Ramos (cell line): ENCODE results near the gene BACE1.
"Not testable (repeated sequence)": the region's sequence is repeated elsewhere in the genome, so short reads cannot be mapped to it uniquely, and the experiment has no call there.

Source experiments
- in situ Hi-C: fragments of 300-500 bp; cut with MboI; formaldehyde crosslinking; loops from one replicate; pipeline ENCODE4 v1.14.3; 2022; ENCODE audit warnings: low sequenced_read_pairs; ENCODE audit not compliant: unreplicated experiment

Gene BACE1

DNA sequence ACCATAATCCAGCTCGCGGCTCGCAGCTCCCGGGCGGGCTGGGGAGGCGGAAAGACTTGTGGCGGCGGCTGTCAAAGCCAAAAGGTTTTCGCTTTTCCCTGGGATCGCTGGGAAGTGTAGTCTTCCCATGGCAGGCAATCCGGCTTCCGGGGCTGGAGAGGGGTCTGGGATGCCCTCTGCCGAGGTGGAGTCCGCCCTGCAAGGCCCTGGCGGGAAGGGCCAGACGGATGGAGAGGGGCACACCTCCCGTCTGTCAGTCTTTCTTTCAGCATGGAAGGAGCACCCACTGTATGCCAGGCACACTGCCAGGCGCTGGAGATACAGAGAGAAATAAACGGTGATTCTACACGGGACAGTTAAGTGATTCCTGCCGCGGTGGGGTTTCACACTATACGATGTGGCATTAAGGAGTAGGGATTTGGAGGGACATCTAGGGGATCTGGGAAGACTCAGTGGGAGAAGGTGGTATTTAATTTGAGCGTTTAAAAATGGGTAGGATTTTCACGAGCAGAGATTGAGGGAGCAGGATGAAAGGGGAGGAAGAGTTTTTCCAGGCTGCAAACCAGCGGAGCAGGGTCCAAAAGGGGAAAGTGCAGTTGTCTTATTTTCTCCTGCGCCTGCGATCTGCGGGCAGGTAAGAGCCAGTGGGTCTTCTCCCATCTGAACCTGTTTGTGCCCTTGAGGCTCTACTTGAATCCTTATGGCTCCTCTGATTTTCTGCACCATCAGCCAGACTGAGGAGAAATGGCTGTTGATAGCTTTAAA, at the start of gene BACE1:
BACE1 (minus strand) TSS at position 60 of the 765 bp plus-strand sequence. CDS start 461 bp downstream, outside the sequence.
- in situ Hi-C loops: no loop called here

DNA sequence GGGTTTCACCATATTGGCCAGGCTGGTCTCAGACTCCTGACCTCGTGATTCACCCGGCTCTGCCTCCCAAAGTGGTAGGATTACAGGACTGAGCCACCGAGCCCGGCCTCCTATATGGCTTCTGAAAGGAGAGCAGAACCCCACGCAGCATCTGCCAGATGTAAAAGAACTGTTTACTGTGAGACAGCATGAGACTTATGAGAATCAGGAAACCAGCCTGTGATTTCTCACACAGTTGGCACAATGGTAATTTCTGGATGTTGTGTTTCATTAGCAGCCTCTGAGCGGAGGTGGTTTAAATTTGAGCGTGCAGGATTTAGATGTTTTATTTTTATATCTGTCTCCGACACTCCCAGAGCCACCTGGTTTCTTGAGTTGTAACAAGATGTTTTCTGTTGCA, 45.4 kb upstream of the BACE1 start:
- in situ Hi-C loops: no loop called here

DNA sequence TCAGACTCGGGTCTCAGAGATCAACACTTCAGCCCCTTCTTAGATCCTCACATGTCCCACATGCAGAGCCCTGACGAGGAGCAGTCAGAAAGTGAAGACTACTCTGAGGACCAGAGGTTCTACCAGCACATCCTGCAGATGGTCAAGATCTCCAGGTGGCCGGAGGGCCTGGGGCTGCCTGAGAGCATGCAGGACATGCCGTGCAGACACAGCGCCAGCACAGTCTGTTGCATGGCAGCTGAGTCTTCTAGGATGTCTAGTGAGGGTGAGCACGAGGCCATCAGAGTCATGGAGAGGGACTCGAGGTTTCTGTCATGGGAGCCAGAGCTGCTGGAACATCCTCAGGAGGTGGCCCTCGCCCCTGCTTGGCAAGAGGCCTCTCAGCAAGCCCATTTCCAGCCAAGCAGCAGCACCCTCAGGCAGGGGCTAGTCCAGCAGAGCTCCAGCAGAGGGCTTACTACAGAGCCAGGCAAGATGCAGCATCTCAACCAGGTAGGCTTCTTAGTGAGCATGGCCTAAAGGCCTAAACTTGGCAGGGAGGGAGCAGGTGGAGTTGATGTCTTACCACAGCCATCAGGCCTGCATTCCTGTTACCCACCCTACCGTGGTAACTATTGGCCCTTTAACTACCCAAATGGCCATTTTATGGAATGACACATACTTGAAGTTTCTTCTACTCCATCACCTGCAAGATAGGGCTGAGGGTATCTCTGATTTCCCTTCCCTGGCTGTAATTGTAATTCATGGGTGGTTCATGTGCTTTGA, 40.3 kb upstream of the BACE1 start:
- in situ Hi-C loops: loop anchor here (10.0 kb wide), 1 partner anchor 62 kb away; the partner anchor contains the start of gene BACE1-AS

DNA sequence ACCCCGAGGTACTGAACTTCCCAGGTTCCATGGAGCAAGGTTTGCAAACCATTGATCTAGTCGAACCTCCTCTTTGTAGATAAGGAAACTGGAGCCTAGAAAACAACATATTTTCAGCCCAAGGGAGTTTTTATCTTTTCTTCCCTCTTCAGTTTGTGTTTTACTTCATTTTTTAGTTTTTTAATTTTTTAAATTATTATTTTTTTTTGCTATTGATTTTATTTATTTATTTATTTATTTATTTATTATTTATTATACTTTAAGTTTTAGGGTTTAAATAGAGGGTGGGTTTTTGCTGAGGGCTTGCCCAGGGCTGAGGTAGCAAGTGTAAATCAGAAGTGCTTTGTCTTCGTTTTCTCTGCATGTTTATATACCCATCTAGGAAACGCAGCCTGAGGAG, 38.5 kb upstream of the BACE1 start:
- in situ Hi-C loops: loop anchor here (10.0 kb wide), 1 partner anchor 60 kb away; the partner anchor contains the start of gene BACE1-AS

DNA sequence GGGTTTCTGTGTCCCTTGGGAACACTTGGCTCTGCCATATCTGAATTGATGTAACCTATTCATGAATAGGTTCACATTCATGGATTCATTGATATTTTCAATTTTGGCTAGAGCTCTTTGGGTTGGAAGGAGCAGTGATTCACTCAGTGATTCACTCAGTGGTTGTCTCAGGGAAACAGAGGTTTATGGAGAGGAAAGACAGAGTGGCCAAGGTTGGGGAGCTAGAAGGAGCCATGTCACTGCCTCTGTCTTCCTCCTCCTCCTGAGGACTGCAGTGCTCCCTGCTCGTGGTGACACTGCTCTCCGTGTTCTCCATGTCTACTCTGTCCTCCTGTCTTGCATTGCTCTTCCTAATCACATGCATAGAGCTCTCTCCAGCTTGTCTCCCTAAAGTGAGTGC, 29.0 kb upstream of the BACE1 start:
- in situ Hi-C loops: no loop called here

DNA sequence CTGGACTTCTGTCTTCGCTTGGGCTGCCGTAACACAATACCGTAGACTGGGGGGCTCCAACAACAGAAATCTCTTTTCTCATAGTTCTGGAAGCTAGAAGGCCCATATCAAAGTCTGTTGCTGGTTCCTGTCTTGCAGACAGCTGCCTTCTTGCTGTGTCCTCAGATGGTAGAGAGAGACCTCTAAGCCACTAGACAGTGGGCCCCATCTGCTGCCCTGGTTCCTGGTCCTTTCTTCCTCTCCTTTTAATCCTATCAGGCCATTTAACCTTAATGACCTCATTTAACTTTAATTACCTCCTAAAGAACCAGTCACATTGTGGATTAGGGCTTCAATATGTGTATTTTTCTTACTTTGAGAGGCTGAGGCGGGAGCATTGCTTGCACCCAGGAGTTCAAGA, 21.0 kb upstream of the BACE1 start:
- in situ Hi-C loops: no loop called here

DNA sequence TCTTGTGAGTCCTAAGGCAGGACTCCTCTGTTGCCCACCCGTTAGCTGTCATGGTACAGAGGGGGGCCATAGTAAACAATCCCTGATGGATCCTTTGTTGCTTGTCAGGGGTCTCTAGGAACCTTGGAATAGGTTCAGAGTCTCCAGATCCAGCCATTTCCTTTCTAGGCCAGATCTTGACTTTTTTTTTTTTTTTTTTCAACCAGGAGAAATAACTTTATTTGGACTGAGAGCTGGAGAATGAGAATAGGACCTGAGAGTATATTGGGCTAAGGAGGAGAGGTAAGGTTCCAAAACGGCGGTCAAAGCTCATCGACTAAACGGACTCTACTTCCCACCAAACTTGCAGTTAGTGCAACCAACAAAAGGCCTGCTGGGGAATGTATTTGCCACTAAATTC, 19.3 kb upstream of the BACE1 start:
- in situ Hi-C loops: no loop called here

DNA sequence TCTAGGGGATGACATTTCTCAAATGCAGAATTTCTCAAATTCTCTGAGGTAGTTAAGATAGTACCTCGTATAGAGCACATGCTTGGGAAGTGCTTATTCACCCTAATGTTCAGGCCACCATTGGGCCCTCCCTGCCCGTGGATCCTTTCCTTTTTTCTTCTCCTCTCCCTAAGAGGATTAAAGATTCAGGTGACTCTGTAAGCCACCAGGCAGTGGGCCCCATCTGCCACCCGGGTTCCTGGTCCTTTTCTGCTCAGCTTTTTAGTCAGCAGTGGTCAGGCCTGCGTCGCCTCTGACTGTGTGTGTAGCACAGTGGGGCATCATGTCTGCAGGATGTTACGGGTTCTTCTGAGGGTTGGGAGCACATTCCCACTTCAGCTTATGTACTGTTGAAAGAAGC, 18.8 kb upstream of the BACE1 start:
- in situ Hi-C loops: no loop called here

DNA sequence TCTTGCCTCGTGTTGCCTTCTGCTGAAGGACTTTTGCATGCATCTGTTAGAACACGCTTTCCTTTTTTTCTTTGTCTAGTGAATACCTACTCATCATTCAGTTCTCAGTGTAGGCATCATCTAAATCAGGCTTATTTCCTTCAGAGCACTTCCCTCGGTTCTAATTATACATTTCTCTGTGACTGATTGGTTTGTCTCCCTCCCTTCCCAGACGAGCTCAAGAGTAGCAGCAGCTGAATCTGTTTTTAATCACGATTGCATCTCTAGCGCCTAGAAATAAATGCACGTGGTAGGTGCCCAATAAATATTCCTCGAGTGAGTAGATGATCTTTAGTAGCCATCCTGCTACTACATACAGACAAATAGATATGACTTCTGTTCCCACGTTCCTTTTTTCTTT, 17.9 kb upstream of the BACE1 start:
- in situ Hi-C loops: no loop called here

DNA sequence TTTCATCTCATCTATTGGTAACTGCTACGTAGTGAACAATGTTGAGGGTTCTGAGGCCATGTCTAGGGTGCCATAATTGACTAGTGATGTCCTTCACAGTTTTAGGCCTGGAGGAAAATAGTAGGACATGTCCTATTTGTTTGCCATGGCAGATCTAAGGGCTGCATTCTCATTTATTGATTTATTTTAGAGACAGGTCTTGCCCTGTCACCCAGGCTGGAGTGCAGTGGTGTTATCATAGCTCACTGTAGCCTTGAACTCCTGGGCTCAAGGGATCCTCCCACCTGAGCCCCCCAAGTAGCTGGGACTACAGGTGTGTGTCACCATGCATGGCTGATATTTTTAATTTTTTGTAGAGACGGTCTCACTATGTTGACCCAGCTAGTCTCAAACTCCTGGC, 16.8 kb upstream of the BACE1 start:
- in situ Hi-C loops: no loop called here

DNA sequence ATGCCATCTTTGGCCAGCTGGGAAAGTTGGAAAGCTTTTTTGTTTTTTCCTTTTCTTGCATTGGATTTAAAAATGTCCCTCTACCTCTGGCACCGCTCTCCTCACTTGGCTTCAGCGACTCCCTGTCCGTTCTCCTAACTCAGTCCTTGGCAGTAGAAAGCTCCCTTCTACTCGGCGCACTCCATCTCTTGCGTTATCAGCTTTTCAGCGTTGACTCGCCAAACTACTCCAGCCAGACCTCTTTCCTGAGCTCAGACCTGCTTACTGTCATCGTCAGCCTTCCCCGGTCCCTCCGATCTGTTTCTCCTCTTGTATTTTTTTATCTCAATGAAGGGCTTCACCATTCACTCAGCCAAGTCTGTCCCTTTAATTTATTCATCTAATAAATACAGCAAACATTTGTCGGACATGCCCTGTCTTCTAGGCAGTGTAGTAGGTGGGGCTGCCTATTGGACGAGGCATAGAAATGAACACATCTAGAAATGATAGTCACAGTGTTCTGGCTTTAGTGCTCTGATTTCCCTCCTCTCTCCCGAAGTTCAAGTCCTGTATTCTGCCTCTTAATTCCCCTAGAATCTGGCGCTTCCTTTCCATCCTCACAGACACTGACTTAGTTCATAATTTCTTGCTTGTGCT, 12.4 kb upstream of the BACE1 start:
- in situ Hi-C loops: no loop called here

DNA sequence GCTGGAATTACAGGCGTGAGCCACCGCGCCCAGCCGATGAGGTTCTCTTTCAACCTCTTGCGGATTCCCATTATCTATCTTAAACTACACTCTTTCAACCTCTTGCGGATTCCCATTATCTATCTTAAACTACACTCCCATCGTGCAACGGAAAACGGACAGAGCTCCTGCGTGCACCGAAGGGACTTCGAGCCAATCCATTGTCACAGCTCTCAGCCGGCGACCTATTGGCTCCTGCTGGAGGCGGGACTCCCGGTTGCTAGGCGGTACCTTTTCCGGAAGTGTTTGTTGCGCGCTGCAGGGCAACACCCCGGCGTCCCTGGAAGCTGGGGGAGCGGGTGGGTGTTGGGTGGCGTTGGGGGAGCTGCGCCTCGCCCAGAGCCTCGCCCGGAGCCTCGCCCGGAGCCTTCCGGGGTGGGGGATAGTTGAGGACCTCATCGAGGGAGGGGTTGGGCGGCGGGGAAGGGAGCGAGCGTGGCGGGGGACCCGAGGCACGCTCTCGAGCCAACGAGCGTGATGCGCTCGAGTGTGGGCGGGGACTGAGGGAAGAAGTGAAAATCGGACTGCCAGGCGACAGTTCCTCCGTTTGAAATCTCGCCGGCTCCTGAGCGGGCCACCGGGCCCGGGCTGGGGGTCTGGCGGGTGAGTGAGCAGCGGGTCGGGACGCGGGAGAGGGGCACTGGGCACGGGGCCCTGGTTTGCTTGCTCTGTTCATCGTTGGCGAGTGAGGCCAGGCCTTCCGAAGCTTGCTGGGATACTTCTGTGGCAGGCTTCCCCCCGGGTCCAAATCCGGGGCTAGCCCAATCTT, 11.7 kb upstream of the BACE1 start, which contains the start of gene CEP164:
CEP164 (plus strand) TSS at position 288 of the 808 bp plus-strand sequence. CDS start 10,733 bp downstream, outside the sequence.
- in situ Hi-C loops: no loop called here

DNA sequence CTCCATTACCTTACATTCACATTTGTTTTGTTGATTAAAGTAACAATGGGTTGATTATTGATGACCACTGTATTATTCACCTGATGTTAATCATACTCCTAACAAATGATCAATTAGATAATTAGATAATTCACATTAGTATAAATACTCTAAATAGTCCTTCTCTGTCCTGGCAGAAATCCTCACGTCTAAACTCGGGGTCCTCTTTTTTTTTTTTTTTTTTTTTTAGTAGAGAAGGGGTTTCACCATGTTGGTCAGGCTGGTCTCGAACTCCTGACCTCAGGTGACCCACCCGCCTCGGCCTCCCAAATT, 11.2 kb upstream of the BACE1 start:
- in situ Hi-C loops: not testable (repeated sequence)

DNA sequence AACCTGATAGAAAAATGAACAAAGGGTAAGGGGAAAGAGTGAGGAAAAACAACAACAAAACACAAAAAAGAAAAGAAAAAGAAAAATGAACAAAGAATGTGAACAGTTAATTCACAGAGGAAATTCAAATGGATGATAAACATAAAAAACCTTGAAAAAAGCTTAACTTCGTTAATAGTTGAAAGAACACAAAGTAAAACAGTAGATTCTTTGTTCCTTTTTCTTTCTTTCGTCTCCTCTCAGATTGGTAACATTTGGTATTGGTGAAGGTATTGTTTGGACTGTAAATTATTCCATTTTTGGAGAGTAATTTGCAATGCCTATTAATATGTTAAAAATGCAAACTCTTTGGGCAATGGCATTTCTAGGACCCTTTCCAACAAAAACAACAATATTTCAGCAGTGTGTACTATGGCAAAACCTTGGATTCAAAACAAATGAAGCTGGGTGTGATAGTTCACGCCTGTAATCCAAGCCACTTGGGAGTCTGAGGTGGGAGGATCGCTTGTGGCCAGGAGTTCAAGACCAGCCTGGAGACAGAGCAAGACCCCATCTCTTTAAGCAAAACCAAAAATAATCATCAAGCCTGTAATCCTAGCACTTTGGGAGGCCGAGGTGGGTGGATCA, 3.3 kb upstream of the BACE1 start:
- in situ Hi-C loops: no loop called here

DNA sequence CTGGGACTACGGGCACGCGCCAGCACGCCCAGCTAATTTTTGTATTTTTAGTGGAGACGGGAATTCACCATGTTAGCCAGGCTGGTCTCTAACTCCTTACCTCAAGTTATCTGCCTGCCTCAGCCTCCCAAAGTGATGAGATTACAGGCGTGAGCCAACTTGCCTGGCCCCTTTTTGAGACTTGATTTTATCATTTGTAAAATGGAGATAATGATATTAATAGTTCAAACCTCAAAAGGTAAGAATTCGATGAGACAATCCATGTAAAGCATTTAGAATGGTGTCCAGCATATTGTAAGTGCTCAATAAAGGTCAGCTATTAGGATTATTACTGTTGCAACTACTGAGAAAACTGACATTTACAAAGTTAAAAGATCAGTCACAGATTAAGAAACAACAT, 2.7 kb upstream of the BACE1 start:
- in situ Hi-C loops: no loop called here

DNA sequence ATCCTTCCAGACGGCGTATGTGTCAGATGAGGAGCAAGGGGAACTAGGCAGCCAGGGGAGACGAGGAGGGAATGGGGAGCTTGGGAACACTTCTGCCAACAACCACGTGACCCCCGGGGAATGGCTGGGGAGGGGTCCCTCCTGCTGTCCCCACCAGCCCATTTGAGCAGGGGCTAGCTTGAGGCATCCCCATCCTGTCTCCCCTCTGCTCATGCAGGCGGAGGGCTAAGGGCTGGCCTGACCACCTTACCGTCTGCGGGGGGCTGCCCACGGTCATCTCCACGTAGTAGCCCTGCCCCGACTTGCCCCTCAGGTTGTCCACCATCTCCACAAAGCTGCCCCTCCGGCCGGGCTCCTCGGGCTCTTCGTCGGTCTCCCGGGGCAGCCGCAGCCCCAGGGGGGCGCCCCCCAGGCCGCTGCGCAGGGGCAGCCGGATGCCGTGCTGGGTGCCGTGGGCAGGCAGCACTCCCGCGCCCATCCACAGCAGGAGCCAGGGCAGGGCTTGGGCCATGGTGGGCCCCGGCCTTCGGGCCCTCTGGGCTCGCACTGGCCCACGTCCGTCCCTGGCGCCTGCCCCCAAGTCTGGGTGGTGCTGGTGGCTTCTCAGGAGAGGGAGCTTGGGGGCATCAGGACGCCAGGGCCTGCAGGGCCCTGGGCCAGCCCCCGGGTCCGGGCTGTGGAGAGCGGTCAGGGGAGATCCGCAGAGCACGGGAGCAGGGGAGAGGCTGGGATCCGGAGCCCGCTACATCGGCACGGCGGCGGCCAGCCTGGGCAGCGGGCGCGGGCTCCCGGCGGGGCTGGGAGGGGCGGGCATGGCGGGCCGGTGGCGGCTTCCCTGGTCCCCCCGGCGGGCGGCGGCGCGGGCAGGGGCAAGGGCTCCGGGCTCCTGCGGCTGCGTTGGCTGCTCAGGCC, 515 bp downstream of the BACE1 start:
- in situ Hi-C loops: no loop called here

DNA sequence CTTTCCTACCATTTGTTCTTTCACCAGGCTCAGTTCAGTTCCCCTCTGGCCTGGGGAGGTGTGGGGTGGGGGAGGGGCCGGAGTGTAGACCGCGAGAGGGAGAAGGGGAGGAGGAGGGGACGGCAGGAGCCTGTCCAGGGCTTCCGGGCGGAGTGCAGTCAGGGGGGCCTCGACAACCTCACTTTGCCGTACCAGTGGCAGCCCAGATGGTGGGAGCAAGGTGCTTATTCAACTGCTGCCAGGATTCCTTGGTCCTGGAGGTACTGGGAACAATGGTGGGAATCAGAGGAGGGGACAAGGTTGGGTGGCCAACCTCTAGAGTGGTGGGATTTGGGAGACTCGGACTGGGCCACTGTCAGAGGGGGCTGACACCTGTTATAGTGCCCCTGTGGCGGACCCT, 1.2 kb downstream of the BACE1 start:
- in situ Hi-C loops: no loop called here

DNA sequence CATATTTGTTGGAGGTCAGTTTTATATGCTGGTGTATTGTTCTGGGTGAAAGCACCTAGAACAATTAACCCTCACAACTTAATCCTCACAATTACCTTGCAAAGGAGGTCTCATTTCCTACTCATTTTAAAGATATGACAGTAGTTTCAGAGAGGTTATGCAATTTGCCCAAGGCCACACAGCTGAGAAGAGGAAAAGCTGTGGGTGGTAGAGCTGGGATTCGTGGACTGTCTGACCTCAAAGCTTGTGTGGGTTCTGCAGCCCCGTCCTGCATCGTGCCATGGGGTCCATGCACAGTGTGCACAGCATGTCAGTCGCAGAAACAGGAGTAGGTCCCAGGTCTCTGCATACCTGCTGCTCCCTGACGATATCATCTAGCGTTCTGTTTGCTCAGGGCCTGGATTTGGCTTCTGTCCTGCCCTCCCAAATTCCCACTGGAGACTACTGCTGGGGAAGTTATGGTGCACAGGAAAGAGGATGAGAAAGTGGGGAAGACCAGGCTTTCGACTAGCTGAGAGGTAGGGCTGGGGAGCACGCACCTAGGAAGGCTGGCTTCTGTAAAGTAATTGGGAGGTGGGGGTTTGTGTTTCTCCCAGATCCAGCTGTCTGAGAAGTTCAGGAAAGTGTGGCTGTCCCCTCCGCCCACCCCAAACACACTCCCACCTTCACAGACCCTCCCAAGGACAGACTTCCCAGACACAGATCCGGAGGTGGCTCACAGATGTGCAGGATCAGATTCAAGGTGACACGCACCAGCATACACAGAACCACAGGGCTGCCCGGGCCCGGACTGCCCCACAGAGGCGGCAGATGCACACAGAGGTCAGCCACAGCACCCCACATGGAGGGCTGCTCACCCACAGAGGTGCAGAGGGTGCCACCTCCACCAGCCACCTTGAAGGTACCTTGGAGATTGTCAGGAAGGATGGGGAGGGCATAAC, 2.0 kb downstream of the BACE1 start:
- in situ Hi-C loops: no loop called here
